Measurements from ENCODE around the gene SLC25A10.

DNA sequence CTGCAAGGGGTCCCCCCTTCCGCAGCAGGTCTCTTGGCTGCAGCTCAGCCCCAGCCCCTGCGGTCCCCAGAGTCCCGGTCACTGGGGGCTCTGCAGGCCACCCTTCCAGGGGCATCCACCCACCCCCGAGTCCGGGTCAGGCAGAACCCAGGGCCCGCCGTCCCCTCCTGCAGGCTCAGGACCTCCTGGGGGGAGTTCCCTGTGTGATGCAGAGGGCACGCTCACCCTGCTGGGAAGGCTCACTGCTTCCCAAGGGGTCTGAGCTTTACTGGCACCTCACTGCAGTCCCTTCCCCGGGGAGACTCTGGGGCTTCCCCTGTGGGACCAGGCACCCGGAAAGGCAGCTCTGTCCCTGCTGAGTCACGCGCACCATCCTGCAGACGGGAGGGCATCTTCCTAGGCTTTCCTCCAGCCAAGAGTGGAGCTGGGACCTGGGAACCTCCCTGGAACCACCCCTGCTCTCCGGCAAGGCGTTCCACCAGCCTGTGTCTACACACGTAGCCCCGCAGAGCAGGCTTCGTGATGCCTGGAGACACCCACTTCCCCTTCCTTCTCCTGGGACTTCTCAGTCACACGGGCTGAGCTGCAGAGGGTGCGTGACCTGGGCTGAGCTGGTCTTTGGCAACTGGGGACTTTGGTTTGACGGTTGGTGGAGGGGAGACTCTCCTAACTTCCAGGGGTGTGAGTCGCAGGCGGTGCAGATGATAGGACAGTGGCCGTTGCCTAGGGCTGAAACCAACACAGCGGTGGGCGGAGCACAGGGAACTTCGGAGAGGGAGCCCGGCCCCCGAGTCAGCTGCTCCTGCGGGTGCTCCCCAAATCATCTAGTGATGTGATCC is 23.4 kb downstream of the SLC25A10 start:
- TF ChIP-seq, protein P1, sequence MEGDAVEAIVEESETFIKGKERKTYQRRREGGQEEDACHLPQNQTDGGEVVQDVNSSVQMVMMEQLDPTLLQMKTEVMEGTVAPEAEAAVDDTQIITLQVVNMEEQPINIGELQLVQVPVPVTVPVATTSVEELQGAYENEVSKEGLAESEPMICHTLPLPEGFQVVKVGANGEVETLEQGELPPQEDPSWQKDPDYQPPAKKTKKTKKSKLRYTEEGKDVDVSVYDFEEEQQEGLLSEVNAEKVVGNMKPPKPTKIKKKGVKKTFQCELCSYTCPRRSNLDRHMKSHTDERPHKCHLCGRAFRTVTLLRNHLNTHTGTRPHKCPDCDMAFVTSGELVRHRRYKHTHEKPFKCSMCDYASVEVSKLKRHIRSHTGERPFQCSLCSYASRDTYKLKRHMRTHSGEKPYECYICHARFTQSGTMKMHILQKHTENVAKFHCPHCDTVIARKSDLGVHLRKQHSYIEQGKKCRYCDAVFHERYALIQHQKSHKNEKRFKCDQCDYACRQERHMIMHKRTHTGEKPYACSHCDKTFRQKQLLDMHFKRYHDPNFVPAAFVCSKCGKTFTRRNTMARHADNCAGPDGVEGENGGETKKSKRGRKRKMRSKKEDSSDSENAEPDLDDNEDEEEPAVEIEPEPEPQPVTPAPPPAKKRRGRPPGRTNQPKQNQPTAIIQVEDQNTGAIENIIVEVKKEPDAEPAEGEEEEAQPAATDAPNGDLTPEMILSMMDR (conservative IDR thresholded peaks at IDR 0.05), result no peak
- no peak for TF ChIP-seq ZFX (IDR thresholded peaks at IDR 0.05)

Data from C4-2B (cell line).